Measurements from ENCODE around the gene NEDD4.
A peak's percentile ranks its signal among the peaks of the same experiment; 100 is the strongest.
"Not testable (repeated sequence)": the region's sequence is repeated elsewhere in the genome, so short reads cannot be mapped to it uniquely, and the experiment has no call there.

NEDD4 gene

DNA sequence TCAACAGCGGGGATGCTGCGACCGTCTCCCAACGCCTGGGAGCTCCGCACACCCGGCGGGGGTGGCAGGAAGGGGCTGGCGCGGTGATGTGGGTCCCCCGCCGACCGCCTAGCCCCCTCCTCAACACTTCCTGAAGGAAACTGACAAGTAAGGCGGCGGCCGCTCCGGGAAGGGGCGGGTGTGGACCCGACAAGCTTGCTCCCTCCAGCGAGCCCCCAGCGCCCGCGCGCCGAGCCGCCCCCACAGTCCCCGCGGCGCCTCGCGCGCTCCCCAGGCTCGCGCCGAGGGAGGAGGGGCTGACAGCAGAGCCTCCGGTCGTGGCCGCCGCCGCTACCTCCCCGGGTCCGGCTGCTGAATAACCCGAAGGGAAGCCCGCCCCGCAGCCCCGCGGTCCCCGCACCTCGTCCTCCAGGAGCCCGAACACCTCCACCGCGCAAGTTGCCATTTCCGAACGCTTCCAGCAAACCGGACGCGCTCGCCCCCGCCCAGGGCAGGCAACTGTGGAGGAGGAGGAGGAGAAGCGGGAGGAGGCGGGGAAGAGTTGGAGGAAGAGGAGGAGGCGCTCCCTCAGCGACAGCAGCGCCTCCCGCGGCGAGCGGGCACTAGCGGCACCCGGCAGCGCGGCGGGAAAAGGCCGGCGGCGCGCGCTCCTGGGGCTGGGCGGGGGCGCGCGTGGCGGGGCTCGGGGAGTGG is at the start of gene NEDD4:
TSS of gene NEDD4 (minus strand) at position 502 of the 693 bp plus-strand sequence. CDS start at position 445, 57 bp downstream.
- DNase-seq = peak; percentile 55

DNA sequence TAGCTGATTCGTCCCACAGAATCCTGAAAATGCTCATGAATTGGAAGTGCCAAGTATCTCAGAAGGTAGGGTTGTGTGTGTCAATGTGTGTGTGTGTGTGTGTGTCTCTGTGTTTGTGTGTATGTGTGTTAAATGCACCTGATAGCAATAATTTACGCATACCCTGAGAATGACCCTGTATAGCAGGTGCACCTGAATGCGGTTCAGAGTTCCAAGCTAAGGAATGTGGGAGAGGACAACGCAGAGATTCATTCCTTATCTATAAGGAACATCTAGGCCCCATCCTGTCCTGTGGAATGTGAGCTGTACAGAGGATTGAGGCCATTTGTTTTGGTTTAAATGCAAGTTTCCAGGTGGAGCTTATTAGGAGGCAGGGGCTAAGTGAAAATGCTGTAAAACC is 49.1 kb upstream of the NEDD4 start:
- no peak for DNase-seq

DNA sequence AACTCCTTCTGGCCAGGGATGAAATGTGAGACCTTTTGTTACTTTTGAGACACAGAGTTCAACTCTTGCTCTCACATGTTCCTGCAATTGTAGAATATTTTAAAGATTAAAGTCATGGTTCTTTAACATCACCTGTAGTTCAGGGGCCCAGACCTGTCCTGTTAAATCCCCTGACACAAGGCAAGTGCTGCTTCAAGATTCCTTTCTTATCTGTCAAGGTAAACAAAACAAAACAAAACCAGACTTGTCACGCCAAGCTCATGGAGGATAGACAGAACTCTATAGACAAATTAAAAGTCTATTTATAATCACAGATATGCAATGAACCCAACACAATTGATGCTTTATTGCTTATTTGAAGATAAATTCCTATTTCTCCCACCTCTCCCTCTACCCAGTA is 48.6 kb upstream of the NEDD4 start:
- no peak for DNase-seq

DNA sequence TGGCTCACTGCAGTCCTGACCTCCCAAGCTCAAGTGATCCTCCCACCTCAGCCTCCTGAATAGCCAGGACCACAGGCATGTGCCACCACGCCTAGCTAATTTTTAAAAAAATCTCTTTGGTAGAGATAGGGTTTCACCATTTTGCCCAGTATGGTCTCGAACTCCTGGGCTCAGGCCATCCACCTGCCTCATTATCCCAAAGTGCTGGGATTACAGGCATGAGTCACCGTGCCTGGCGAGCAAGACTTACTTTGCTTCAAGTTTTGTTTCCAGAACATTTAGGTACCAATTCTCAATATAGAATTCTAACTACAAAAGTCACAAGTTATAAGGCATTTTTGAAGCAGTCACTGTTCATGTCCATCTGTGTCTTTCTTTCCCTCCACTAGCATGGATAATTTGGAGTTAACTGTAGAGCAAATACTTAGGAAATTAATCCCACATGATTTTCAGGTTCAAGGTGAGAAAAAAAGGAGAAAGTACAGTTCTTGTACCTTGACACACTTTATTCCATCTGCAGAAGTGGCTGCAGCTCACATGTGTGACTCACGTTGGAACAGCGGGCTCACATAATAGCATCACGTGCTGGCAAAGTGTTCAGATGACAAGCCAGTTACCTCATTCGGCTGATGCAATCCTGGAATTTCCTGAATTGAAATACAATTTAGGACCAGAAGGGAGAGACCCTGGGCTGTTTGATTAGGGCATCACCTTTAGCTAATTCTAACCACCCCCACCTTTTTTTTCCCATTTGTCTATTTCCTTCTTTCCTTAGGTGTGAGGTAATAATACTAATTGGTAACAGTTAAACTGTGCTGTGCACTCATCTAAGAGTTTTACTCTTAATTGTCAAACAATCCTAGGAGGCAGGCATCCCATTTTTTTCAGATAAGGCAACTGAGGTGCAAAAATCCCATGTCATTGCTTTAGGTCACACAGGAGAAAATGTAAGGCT is 46.9 kb upstream of the NEDD4 start:
- DNase-seq = no peak

DNA sequence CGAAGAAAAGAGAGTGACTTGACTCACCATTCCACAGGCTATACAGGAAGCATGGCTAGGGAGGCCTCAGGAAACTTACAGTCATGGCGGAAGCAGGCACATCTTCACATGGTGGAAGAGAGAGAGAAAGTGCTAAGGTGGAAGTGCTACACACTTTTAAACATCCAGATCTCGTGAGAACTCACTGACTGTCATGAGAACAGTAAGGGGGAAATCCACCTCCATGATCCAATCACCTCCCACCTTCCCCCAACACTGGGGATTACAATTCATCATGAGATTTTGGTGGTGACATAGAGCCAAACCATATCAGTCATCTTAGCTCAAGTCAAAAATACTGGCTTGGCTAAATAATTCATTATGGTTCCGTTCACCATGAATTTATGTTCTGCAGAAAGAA is 45.3 kb upstream of the NEDD4 start:
- DNase-seq = no peak

DNA sequence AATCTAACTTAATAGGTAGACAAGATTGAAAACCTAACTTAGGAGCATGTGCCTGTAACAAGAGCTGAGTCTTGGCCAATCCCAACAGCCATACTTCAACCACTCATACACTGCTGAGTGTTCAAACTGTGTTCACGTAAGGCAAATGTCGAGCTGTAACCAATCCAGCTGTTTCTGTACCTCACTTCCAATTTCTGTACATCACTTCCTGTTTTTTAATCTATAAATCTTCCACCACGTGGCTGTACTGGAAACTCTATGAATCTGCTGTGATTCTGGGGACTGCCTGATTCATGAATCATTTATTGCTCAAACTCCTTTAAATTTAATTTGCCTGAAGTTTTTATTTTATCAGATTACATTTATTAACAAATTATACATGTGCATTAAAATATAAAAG is 44.6 kb upstream of the NEDD4 start:
- no peak for DNase-seq

DNA sequence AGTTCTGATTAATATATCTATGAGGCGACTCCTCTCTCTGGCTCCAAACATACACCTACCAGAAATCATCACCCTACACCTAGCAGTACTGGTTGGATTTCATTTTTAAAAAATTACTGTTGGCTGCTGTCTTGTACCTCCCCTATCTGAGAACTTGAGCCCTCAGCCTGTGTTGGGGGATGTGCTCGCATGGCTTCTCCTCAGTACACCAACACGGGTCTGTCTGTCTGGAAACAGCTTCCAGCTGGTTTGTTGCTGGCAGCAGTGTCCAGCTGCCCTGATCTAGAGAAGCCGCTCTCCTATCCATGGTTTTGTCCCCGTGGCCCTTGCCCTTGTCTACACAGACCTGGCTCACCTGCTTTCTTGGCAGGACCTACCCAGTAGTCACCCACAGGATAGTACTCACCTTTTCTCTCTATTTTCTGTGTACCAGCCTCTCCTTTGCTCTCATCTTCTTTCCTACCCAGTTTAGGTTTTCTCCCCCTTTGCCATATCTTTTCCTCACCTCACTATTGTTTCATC is 43.2 kb upstream of the NEDD4 start:
- DNase-seq = no peak

DNA sequence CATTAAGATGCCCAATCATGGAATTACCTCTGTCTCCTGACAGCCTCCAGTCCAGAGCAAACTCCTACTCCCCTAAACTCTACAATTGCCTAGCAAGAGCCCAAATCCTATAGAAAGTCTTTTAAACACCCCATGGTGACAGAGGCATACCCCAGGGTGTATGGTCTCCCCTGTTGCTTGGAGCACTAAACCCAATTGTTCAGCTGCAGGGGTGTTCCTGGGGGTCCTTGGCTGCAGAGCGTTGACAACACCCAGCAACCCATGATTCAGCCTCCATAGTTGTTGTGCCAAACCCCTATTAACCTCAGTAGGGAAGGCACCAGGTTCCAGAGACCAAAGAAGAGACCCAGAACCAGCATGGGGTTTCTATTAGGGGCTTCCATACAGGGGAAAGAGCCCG is 41.8 kb upstream of the NEDD4 start:
- no peak for DNase-seq

DNA sequence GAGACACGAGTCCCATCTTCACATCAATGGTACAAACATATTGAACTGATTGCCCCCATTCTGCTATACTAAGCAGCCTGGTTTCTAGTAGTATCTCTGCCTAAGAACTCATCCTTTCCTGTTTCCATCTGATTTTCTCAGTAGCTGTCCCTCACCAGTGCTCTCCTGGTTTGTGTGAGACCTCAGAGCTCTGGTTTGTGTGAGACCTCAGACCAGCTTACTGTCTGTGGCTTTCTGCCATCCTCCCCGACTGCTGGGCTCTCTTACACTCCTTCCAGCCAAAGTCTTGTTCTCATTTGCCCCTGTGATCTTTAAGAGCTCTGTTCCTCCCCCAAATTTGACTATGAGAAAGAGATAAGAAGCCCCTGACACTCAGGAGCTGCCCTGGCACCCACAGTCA is 41.1 kb upstream of the NEDD4 start:
- DNase-seq = no peak

DNA sequence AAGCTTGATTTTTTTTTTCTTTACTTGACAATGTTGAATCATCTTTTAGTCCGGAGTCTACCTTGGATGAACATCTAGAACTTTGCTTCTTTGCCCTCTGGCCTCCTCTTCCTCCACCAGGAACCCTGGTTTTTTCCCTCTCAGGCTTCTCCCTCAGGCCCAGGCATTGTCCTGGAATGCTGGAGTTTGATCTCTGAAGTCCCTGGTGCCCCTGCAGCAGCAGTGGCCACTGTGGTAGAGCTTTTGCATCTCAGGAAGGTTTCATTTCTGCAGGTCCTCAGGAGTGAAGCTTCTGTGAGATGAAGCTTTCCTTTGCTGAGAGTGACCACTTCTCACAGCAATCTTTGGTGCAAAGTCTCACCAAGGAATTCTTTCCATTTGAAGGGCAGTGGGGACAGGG is 39.0 kb upstream of the NEDD4 start:
- DNase-seq = no peak

DNA sequence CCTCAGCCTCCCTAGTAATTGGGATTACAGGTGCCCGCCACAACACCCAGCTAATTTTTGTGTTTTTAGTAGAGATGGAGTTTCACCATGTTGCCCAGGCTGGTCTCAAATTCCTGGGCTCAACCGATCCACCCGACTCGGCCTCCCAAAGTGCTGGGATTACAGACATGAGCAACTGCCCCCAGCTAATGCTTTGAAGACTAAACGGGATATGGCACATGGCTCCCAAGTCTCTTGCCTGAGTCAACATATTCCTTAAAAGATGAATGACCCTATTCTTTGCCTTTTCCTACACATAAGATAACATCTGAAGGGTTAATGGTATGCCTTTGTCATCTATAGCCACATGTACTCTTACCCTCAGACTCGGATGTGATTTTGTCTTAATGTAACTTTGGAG is 38.4 kb upstream of the NEDD4 start:
- no peak for DNase-seq

DNA sequence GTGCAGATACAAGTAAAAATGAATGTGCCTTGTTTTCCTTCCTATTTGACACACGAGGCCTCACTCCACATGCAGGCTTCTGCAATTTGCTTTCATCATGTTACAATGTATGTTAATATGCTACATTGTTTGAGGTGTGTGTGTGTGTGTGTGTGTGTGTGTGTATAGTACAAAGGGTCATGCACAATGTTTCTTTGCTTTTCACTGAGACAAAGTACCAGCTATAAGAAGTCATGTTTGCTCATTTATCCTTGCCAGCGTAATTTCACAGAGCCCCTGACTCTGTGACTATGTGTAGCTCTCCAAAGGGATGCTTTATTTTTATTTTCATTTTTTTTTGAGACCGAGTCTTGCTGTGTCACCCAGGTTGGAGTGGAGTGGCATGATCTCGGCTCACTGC is 38.0 kb upstream of the NEDD4 start:
- DNase-seq = no peak

DNA sequence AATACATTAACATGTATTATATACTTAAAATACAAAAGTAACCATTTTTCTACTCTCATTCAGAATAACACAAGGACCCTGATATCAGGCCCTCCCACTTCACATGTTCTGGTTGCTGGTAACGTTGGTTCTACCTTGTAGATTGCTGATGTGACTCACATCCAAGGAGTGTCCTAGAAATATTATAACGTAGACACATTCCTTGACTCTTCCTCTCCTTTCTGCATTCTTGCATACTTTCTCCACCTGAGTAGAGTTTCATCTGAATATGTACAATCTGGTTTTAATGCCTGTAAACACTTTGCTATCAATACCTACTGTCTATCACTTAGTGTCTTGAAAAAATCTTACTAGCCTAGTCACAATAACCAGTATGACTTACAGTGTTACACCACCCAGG is 35.0 kb upstream of the NEDD4 start:
- DNase-seq = no peak

DNA sequence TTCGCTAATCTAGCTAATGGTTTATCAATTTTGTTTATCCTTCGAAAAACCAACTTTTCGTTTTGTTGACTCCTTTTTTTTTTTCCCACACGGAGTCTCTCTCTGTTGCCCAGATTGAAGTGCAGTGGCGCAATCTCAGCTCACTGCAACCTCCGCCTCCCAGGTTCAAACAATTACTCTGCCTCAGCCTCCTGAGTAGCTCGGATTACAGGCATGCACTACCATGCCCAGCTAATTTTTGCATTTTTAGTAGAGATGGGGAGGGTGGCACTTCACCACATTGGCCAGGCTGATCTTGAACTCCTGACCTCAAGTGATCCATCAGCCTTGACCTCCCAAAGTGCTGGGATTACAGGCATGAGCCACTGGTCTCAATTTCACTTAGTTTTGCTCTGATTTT is 29.7 kb upstream of the NEDD4 start:
- DNase-seq = not testable (repeated sequence)

DNA sequence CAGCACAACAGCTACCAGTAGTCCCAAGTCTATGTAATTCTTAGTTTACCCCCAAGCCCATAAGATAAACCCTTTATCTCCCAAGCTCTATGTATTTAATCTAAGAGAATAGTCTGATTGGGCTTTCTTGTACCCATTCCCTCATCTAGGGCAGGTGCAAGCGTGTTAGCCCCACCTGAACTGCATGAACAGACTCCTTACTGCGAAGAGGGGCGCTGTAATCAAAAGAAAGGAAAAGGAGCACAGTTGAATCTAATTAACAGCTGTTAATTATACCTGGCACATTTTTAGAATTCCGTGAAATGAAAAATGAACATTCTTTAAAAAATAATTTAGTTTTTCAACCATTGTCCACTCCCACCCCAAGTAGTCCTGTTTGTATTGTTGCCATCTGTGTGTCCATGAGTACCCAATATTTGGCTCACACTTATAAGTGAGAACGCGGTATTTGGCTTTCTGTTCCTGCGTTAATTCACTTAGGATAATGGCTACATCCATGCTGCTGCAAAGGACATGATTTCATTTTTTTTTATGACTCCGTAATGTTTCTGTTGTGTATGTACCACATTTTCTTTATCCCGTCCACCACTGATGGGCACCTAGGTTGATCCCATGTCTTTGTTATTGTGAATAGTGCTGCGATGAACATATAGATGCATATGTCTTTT is 26.5 kb upstream of the NEDD4 start:
- no peak for DNase-seq

DNA sequence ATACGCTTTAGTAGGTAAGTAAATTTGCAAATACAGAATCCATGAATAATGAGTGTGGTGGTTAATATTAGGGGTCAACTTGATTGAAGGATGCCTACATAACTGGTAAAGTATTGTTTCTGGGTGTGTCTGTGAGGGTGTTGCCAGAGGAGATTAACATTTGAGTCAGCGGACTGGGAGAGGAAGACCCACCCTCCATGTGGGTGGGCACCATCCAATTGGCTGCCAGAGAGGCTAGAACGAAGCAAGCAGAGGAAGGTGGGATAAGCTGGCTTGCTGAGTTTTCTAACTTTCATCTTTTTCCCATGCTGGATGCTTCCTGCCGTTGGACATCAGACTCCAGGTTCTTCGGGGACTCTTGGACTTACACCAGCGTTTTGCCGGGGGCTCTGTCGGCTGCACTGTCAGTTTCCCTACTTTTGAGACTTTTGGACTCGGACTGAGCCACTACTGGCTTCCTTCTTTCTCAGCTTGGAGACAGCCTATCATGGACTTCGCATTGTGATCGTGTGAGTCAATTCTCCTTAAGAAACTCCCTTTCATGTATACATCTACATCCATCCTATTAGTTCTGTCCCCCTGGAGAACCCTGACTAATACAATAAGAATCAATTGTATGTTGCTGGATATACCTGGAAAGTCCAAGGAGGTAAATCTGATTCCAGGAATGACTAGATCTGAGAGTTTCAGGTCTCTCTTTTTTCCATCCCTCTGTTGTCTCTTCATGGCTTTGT is 25.8 kb upstream of the NEDD4 start:
- DNase-seq = no peak

DNA sequence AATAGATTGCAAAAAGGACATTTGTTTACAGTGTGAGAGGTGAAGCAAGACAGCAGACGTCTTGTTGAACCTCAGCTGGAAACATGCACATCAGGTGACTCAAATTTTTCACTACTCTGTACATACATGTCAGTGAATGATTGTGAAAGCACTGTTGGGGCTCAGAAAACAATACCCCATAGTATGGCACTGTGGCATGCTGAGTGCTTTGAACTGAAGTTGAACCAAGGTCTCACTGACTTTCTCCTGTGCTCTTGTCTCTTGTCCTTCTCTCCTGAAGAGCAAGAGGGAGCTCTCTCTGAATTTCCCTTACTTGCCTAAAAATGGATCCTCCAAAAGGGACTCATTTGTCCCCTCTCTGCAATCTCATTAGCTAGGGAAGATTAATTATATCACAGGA is 24.5 kb upstream of the NEDD4 start:
- no peak for DNase-seq

DNA sequence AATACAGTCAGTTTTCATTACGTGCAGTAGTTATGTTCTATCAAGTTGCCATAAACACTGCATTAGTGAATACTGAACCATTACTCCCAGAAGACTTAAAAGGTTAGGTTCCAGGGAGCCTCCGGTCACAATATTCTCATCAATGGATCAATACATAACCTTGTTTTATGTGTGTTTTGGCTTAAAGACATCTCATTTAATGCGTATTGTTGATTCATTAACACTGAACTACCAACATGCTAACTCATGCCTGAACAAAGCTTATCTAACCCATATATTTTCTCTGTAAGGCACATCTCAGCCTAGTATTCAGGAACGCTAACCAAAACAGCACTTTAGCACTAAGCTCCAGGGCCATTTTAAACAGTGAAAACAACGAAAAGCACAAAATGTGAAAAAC is 24.1 kb upstream of the NEDD4 start:
- no peak for DNase-seq

DNA sequence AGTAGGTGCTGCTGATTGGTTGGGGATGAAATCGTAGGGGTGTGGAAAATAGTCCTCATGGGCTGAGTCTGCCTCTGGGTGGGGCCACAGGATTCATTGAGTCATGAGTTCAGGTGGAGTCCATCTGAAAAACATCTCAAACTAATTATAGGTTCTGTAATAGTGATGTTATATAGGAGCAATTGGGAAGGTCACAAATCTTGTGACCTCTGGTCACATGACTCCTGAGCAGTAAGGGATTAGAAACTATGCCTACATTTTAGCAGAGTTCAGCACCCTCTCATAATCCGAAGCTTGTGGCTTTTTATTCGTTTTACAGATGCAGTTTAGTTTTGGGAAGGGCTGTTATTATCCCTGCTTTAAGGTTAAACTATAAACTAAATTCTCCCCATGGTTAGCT is 22.9 kb upstream of the NEDD4 start:
- no peak for DNase-seq

DNA sequence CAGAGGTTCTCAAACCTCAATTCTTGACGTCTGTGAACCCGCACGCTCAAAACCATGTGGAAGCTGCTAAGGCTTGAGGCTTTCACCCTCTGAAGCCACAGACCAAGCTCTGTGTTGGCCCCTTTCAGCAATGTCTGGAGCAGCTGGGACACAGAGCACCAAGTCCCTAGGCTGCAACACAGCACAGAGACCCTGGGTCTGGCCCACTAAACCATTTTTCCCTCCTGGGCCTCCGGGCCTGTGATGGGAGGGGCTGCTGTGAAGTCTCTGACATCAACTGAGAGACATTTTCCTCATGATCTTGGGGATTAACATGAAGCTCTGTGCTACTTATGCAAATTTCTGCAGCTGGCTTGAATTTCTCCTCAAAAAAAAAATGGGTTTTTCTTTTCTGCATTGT is 21.3 kb upstream of the NEDD4 start:
- DNase-seq = no peak

DNA sequence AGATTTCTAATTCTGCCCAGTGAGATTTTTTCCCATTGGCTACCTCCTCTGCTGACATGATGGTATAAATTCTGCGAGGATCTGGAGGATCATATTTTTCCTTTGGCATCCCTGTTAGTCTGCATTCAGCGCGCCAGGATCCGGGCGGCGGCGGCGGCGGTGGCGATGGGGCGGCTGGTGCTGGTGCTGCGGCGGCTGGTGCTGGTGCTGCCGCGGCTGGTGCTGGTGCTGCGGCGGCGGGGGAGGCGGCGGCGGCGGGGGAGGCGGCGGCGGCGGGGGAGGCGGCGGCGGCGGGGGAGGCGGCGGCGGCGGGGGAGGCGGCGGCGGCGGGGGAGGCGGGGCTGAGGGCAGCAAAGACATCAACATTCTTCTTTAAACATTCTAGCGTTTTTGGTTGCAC is 13.6 kb upstream of the NEDD4 start:
- not testable (repeated sequence) for DNase-seq

DNA sequence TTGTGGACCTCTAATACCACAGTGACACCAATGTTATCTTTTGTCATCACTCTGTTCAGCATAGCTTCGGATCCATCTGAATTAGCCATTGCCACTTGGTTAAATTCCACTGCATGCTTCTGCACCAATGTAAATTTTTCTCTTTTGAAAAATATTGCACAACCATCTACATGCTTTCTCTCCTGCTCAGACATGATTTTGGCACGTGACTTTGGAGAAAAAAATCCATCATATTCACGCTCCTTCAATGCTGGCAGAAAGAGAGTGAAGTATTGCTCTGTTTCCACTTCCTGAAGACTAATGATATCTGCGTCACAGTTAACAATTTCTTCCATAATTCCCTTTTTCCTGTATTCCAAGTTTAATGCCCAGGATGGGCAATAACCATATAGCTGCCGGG is 13.0 kb upstream of the NEDD4 start:
- not testable (repeated sequence) for DNase-seq

DNA sequence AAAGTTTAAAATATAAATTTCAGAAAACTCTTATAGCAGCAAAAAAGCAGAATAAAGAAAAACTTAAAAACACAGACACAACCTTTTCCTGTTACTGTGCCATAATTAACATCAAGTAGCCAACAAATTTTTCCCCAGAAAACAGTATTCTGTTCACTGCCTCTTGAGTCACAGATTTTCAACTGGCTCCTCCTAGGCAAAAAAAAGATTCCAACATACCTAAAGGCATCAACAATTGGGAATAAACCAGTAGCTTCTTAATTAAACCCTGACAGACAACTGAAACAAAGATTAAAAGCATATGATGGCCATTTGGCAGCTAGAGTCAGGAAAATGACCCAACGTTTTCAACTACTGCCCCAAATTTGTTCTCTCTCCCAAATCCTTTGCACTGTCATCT is 10.9 kb upstream of the NEDD4 start:
- not testable (repeated sequence) for DNase-seq
